Gastroesophageal sphincter (tissue), 4 donors: ENCODE results near the gene MOB3B. TPM values are rescaled to one million over a fixed set of nuclear protein-coding genes. Genes with fewer than 3 reads are reported as not detected.

ENCODE experiments used
- ATAC-seq: fragments of 150-250 bp; one replicate; pipeline ENCODE4 v1.9.1; 2016; ENCODE audit warnings: mild to moderate bottlenecking, moderate library complexity
- H3K27ac ChIP-seq, 4 donors: fragments of 200-600 bp; sonication (generic) in 3 of 4; 1 replicate in 3 of 4; 2 replicates in 1 of 4; pipeline ENCODE4 v1.5.1; 2016 to 2019
- H3K27me3 ChIP-seq: fragments of 200-600 bp; sonication (generic); one replicate; pipeline ENCODE4 v1.5.1; 2019
- H3K36me3 ChIP-seq, 2 donors: fragments of 200-600 bp; sonication (generic); one replicate each; pipeline ENCODE4 v1.5.1; 2019; ENCODE audit warnings: control low read depth in 1 of 2
- H3K4me1 ChIP-seq, 3 donors: fragments of 200-600 bp; sonication (generic); 1 replicate in 2 of 3; 2 replicates in 1 of 3; pipeline ENCODE4 v1.5.1; 2016 to 2019; ENCODE audit warnings: control low read depth in 2 of 3
- H3K4me3 ChIP-seq, 2 donors: fragments of 200-600 bp; sonication (generic); one replicate each; pipeline ENCODE4 v1.5.1; 2019; ENCODE audit warnings: mild to moderate bottlenecking in 1 of 2, moderate library complexity in 1 of 2
- H3K9me3 ChIP-seq, 3 donors: fragments of 200-600 bp; sonication (generic); one replicate each; pipeline ENCODE4 v1.5.1; 2017 to 2019; ENCODE audit warnings: control low read depth in 2 of 3
- CTCF ChIP-seq, 4 experiments: fragments of 200-600 bp in 2 of 4; fragments of 450-650 bp in 2 of 4; sonication (generic) in 1 of 4; IDR thresholded peaks; one replicate each; pipeline ENCODE4 v1.5.1; 2017 to 2019; ENCODE audit warnings: antibody characterized with exemption in 4 of 4, mild to moderate bottlenecking in 2 of 4, moderate library complexity in 2 of 4
- EP300 ChIP-seq: sonication (generic); formaldehyde crosslinking; IDR thresholded peaks from one replicate; pipeline ENCODE4 v1.6.1; 2017; ENCODE audit warnings: antibody characterized with exemption, mild to moderate bottlenecking
- POLR2A ChIP-seq, 2 donors: fragments of 450-650 bp; IDR thresholded peaks; one replicate each; pipeline ENCODE4 v1.6.1; 2017; ENCODE audit warnings: antibody characterized with exemption in 2 of 2, mild to moderate bottlenecking in 2 of 2, moderate library complexity in 1 of 2
- POLR2AphosphoS5 ChIP-seq: sonication (generic); formaldehyde crosslinking; IDR thresholded peaks from one replicate; pipeline ENCODE4 v1.6.1; 2017; ENCODE audit warnings: antibody characterized with exemption
- WGBS, 2 donors: methylation state at CpG; one replicate each; pipeline ENCODE4 v1.1.5; 2018; ENCODE audit warnings: low coverage in 1 of 2; 5-methylcytosine and 5-hydroxymethylcytosine counted together
- total RNA-seq, 4 donors: library from RNA; depleted of rRNA; stranded (reverse); fragments of >200 nt; gene quantifications; one replicate each; pipeline ENCODE4 v1.1.0, GENCODE V29; 2016

MOB3B gene
- total RNA-seq, 4 donors from 2014 or later = 10.2 to 12.4 (median 11.6) TPM

- WGBS, 2 donors = 81 to 85% methylated on average over 3 of the region's 3 CpGs
- no peak for ATAC-seq
Observed at GRCh38 chr9:27328483-27328882, 201.1 kb downstream of the MOB3B start.

GRCh38 chr9:27311184-27311583 is 218.4 kb downstream of the MOB3B start:
- H3K27ac ChIP-seq = no peak overlapping the region
- no peak overlapping the region for H3K4me3 ChIP-seq
- H3K27me3 ChIP-seq = no peaks in the 10 kb centered on the region
- H3K4me1 ChIP-seq = no peaks in the 10 kb centered on the region
- H3K36me3 ChIP-seq = no peaks in the 10 kb centered on the region
- no peaks in the 10 kb centered on the region for H3K9me3 ChIP-seq
- 84 to 86% methylated on average over 2 of the region's 2 CpGs for WGBS, 2 donors
- TF ChIP-seq POLR2AphosphoS5 (no peak), CTCF (IDR thresholded peaks at IDR 0.05) (no peak), EP300 (no peak), POLR2A (IDR thresholded peaks at IDR 0.05) (no peak)
- no peak for ATAC-seq

More at GRCh38 chr9:27328483-27328882, 201.1 kb downstream of the MOB3B start:
- Histone ChIP-seq H3K27me3 (no peaks in the 10 kb centered on the region), H3K4me3 (no peak overlapping the region), H3K9me3 (no peaks in the 10 kb centered on the region), H3K36me3 (peaks cover 0 to 9% of the 10 kb centered on the region in 2 donors), H3K4me1 (peaks cover 0 to 4% (median 2%) of the 10 kb centered on the region in 3 donors), H3K27ac (no peak overlapping the region)
- TF ChIP-seq POLR2A (IDR thresholded peaks at IDR 0.05) (no peak), CTCF (IDR thresholded peaks at IDR 0.05) (no peak), EP300 (no peak)

GRCh38 chr9:27310582-27310981 is 219.0 kb downstream of the MOB3B start:
- no peak for TF ChIP-seq EP300
- TF ChIP-seq CTCF (IDR thresholded peaks at IDR 0.05) = no peak
- no peak for TF ChIP-seq POLR2A (IDR thresholded peaks at IDR 0.05)
- TF ChIP-seq POLR2AphosphoS5 = no peak
- no peaks in the 10 kb centered on the region for H3K4me1 ChIP-seq
- H3K27me3 ChIP-seq = no peaks in the 10 kb centered on the region
- H3K27ac ChIP-seq = no peak overlapping the region
- H3K9me3 ChIP-seq = no peaks in the 10 kb centered on the region
- H3K4me3 ChIP-seq = no peak overlapping the region
- H3K36me3 ChIP-seq = no peaks in the 10 kb centered on the region
- 51% methylated on average over 2 of the region's 2 CpGs; no CpG with 5 or more reads in 1 of the 2 donors for WGBS, 2 donors
- ATAC-seq = no peak

GRCh38 chr9:27308691-27309390 is 220.8 kb downstream of the MOB3B start:
- no peaks in the 10 kb centered on the region for H3K4me1 ChIP-seq
- no peaks in the 10 kb centered on the region for H3K9me3 ChIP-seq
- ATAC-seq = no peak
- no peaks in the 10 kb centered on the region for H3K27me3 ChIP-seq
- WGBS, 2 donors = 80 to 82% methylated on average over 3 to 4 of the region's 4 CpGs
- TF ChIP-seq EP300 = no peak
- no peak for TF ChIP-seq POLR2AphosphoS5
- no peak for TF ChIP-seq CTCF (IDR thresholded peaks at IDR 0.05)
- no peak for TF ChIP-seq POLR2A (IDR thresholded peaks at IDR 0.05)
- H3K27ac ChIP-seq = no peak overlapping the region
- H3K4me3 ChIP-seq = no peak overlapping the region
- no peaks in the 10 kb centered on the region for H3K36me3 ChIP-seq

GRCh38 chr9:27304521-27304920 is 225.1 kb downstream of the MOB3B start:
- Histone ChIP-seq H3K9me3 (no peaks in the 10 kb centered on the region), H3K4me3 (no peak overlapping the region), H3K36me3 (no peaks in the 10 kb centered on the region), H3K4me1 (no peaks in the 10 kb centered on the region), H3K27ac (no peak overlapping the region), H3K27me3 (no peaks in the 10 kb centered on the region)
- 33 to 43% methylated on average over 1 of the region's 1 CpG for WGBS, 2 donors
- ATAC-seq = no peak
- no peak for TF ChIP-seq CTCF (IDR thresholded peaks at IDR 0.05)
